HG03575 (cell line): Measurements from ENCODE around the gene PRDM2.

Experiments
- ATAC-seq: cut with Tn5 transposase; IDR thresholded peaks from one replicate; pipeline ENCODE4 v1.9.1; 2021; ENCODE audit not compliant: unreplicated experiment, insufficient number of reproducible peaks, low FRiP score; ENCODE audit errors: extremely low read depth

The PRDM2 gene

DNA sequence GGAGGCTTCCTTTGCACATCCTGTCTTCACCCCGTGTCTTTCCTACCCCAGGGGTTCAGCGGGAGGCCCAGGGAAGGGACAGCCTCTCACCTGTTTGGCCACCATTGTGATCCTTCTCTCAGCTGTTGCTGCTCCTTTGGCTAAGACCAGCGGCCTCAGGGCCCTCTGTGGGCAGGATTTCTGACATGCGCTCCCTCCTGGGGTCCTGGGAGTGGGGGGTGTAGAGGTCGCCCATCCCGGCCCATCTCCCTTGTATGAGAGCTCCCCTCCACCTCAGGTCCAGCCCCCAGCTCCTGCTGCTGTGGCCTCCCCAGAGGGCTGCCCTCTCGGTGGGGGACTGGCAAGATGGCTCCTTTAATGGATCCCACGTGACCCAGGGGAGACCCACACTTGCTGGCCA, 120.5 kb downstream of the PRDM2 start:
- ATAC-seq = no peak

DNA sequence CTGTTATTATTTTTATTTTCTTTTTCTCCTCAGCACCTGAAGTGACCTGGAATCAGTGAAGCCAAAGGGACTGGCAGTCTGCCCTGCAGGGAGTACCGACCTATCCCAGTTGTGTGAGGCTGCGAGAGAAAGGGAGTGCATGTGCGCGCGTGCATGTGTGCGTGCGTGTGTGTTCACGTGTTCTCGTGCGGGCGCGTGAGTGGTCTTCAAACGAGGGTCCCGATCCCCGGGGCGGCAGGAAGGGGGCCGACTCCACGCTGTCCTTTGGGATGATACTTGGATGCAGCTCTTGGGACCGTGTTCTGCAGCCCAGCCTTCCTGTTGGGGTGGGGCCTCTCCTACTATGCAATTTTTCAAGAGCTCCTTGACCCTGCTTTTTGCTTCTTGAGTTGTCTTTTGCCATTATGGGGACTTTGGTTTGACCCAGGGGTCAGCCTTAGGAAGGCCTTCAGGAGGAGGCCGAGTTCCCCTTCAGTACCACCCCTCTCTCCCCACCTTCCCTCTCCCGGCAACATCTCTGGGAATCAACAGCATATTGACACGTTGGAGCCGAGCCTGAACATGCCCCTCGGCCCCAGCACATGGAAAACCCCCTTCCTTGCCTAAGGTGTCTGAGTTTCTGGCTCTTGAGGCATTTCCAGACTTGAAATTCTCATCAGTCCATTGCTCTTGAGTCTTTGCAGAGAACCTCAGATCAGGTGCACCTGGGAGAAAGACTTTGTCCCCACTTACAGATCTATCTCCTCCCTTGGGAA, 123.3 kb downstream of the PRDM2 start:
- ATAC-seq = no peak

DNA sequence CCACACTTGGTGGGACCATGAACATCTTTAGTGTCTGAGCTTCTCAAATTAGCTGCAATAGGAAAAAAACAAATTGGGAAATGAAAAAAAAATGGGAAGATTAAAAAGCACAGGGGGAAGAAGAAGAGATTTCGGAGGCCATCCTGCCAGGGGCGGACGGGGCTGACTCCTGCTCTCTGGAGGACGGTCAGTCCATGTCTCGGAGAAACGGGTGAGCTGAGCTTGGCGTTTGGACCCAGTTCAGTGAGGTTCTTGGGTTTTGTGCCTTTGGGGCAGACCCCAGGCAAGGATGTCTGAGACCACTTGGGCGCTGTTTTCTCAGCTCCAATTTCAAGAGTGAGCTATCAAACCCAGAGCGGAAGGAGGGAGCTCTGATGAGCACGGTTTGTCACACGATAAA, 123.9 kb downstream of the PRDM2 start:
- no peak for ATAC-seq

DNA sequence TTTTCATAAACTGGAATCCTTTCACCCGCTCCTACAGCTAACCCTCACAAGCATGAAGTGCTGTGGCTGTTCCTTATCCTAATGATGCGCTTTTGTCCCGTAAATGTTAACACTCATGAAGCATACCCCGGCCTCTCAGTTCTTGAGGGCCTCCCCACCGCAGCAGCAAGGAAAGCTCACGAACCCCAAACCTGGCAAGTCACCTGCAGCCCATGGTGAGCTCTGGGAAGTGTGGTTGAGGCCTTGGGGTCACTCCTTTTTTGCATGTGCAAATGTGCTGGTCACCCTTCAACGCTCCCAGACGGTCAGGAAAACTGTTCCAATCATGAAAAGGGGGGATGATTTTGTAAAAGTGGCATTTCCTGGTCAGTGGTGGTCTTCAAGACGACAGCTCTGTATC, 124.6 kb downstream of the PRDM2 start:
- no peak for ATAC-seq

DNA sequence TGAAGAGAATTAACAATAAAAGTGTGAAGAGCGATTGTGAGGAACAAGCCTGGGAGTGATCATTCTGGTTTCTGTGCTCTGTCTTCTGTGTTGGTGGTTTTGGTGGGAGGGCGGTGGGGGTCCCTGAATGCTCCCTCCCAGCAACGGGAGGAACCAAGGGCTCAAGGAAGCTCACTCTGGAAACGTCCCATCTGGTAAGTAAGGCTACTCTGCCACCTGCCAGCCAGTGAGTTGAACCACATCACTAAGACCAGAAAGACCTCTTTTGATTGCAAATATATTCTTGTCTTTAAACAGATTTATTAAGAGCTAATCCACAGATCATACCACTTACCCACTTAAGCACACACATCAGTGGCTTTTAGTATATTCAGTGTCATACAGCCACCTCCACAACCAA, 125.0 kb downstream of the PRDM2 start:
- no peak for ATAC-seq

DNA sequence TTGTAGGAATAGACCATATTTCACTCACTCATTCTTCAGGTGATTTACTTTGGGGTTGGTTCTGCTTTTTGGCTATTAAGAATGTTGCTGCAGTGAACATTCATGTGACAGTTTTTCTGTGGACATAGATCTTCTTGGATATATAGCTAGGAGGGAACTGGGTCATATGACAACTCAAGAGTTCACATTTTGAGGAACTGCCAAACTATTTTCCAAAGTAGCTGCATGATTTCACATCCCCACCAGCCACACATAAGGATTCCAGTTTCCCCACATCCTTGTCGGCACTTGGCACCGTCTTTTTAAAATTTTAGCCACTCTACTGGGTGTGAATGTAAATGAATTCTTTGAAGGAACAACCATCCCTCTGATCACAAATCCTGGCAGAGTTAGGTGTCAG, 126.0 kb downstream of the PRDM2 start:
- ATAC-seq = no peak

DNA sequence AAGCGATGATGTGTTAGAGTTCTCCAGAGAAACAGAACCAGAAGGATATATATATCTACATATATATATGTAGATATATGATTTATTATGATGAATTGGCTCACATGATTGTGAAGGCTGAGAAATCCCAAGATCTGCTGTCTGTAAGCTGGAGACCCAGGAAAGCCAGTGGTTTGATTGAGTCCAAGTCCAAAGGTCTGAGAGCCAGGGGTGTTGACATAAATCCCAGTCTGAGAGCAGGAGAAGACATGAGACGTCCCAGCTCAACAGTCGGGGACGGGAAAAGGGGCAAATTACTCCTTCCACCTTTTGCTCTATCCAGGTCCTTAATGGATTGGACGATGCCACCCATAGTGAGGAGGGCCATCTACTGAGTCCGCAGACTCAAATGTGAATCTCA, 126.6 kb downstream of the PRDM2 start:
- ATAC-seq = no peak

DNA sequence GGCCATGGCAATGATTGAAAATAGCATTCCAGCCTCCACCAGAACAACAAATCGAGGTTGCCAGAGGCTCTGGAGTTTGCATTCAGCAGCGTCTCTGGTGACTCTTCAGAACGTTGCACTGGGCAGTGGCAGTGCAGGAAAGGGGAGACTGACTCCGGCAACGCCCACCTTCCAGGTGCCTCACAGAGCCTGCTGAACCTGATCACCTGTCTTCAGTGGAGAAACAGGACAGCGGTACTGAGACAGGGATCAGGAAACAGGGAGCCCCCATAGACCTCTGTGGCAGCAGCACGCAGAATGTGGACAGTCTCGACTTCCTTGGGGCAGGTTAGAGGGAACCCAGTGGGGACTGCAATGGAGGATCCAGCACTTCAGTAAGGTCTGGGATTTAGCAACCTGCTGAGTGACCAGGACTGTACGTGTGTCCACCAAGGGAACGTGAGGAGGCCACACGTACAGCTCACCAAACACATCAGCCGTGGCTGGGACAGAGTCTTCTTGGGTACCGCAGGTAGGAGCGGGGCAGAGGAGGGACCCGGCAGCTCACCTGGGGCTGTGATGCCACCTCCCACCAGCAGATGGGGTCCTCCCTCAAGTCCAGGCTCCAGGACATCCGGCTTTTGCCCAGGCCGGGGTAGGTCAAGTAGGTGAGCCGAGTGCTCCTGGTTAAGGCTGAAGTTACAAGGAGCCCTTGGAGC, 128.6 kb downstream of the PRDM2 start:
- no peak for ATAC-seq

DNA sequence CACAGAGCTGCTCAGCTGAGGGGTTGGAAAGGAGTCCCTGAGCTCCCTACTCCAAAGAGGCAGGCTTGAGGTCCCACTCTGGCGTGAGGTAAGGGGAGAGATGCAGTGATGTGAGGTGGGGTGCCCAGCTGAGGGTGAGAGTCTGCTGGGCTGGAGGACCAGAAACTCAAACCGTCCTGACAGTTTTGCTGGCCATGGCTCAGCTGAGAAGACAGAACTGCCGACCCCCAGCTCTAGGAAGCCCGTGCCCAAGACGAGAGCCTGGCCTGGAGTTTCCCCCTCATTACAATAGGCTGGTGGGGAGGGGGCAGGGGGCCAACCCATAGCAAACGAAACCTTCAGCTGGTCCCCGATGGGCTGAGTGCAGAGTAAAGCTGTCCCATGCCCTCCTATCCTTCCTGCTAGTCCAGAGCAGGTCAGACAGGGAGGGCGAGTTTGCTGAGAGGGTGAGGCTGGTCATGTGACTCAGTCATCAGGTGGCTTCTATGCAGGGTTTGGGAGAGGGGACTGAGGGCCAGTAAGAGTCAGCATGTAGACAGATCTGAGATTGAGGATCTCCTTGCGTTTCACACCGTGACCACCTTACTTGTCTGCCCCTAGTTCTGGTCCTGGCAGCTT, 129.3 kb downstream of the PRDM2 start:
- no peak for ATAC-seq

DNA sequence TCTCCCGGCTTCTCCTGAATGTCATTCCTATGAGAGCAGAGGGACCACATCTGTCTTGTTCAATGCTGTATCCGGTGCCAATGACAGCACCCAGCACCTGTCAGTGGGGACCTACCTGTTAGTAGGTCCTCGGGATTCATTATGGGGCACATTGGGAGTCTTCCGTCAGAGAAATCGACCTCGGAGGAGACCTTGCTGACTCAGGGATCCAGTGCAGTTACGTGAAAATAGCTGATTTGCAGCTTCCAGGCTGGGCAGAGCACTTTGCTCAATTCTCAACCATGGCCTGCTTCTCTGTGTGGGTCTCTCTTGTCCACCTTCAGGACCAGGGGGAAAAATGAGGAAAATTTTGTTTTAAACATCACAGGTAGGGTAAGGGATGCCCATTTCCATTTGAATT, 130.2 kb downstream of the PRDM2 start:
- ATAC-seq = no peak

DNA sequence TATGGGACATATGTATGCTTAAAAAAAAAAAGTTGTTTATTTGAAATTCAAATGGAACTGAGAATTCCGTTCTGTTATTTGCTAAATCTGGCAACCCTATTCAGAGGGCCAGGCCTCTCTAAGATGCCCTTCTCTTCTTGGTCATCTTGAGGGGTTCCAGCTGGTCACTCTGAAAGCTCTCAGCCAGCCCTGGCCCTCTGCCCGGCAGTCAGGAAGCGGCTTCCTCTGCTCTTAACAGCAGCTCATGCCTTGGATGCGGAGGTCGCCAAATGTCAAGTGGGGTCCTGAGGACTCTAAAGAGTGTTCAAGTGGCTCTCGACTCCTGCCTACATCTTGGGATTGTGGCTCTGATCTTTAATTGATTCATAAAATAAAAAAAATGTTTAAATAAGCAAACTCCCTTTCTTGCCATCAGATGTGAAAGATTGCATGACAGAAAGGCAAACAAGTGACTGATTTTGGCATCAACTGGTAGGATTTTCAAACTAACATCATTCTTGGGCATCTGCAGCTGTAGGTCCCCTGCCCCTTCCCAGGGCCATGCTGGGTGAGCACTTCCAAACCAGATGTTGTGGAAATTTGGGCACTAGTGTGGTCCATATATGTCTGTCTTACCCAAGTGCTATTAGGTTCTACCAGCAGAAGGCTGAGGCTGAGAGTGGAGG, 130.8 kb downstream of the PRDM2 start:
- no peak for ATAC-seq

DNA sequence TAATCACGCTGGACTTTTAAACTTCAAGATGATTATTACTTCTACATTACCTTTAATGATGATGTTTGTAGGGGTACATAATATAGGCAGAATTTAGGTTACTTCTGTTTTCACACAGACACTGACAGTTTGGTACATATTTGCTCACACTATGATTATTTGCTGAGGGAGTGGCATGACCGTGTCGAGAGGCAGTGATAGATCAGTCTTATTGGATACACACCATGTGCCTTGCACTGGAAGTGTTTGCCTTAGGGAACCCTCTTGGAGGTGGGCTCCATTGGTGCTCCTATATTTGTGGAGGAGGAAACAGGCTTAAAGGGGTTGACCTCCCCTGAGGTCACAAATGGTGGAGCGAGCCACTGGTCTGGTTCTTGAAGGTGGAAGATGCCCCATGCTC, 132.1 kb downstream of the PRDM2 start:
- no peak for ATAC-seq

DNA sequence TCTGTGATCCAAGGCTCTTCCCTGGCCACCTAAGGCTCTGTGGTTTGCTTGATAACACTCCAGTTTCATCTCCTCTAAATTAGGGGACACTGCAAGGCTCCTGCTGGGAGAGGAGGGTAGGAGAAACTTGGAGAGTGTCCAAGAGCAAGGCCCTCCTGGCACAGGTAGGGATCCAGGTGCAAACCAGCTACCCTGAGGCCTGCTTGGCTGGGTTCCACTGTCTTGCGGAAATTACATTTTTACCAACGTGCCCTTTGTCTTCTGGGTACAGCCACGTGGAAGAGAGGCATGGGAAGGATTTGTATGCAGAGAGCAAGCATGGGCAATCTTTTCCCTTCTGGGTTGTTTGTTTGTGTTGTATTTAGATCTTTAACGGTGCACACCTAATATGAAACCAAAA, 132.5 kb downstream of the PRDM2 start:
- no peak for ATAC-seq

DNA sequence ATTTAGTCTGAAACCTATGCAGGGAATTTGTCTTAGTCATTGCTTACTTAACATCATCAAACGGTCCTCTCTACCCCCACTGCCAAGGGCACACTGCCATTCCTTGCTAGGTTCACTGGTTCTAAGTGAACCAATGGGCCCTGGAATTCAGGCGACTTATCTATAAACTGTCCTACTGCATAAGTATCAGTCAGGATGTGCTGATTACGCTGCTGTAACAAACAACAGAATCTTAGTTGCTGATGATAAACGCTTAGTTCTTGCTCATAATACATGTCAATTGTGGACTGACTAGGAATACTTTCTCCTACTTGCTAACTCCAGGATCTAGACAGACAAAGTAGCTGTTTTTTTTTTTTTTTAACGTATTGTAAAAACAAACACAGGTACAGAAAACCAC, 136.1 kb downstream of the PRDM2 start:
- no peak for ATAC-seq

DNA sequence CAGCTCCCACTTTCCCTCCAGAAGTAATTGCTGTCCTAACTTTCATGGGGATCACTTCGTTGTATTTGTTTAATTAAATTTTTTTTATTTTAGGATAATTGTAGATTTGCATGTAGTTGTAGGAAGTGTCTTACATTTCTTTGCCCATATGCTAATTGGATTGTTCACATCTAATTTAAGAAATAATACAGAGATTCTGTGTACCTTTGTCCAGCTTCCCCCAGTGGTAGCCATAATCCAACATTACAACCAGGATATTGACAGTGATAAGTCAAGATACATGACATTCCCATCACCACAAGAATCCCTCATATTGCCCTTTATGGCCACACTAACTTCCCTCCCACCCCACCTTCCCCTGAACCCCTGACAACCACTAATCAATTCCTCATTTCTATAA, 136.6 kb downstream of the PRDM2 start:
- ATAC-seq = no peak

DNA sequence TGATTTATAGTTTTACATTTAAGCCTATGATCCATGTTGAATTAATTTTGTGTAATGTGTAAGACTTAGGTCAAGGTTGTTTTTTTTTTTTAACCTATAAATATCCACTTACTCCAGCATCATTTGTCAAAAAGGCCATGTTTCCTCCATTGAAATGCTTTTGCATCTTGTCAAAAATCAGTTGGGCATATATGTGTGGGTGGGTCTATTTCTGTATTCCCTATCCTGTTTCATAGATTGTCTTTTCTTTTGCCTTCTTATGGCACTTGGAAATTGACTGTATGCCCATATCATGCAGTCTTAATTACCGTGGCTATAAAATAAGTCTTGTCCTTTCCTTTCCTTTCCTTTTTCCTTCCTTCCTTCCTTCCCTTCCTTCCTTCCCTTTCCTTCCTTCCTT, 138.2 kb downstream of the PRDM2 start:
- no peak for ATAC-seq

DNA sequence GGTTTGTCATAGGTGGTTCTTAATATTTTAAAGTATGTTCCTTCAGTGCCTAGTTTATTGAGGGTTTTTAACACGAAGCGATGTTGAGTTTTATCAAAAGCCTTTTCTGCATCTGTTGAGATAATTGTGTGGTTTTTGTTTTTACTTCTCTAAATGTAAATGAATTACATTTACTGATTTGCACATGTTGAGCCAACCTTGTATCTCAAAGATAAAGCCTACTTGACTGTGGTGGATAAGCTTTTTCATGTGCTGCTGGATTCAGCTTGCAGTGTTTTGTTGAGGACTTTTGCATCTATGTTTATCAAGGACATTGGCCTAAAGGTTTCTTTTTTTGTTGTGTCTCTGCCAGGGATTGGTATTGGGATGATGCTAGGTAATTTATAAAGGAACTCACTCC, 142.5 kb downstream of the PRDM2 start:
- no peak for ATAC-seq

DNA sequence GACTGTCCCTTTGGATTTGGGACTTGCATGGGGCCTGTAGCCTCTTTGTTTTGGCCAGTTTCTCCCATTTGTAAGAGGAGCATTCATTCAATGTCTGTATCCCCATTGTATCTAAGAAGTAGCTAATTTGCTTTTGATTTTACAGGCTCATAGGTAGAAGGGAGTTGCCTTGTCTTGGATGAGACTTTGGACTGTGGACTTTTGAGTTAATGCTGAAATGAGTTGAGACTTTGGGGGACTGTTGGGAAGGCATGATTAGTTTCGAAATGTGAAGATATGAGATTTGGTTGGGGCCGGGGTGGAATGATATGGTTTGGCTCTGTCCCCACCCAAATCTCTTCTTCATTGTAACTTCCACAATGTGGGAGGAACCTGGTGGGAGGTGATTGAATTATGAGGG, 151.7 kb downstream of the PRDM2 start:
- ATAC-seq = no peak

DNA sequence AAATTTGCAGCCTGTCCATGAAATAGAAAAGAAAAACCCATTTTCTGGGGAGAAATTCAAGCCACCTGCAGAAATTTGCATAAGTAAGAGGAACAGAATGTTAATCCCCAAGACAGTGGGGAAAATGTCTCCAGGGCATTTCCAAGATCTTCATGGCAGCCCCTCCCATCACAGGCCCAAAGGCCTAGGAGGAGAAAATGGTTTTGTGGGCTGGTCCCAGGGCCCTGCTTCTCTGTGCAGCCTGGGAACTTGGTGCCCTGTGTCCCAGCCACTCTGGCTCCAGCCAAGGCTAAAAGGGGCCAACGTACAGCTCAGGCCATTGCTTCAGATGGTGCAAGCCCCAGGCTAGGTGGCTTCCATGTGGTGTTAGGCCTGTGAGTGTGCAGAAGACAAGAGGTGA, 155.6 kb downstream of the PRDM2 start:
- no peak for ATAC-seq

DNA sequence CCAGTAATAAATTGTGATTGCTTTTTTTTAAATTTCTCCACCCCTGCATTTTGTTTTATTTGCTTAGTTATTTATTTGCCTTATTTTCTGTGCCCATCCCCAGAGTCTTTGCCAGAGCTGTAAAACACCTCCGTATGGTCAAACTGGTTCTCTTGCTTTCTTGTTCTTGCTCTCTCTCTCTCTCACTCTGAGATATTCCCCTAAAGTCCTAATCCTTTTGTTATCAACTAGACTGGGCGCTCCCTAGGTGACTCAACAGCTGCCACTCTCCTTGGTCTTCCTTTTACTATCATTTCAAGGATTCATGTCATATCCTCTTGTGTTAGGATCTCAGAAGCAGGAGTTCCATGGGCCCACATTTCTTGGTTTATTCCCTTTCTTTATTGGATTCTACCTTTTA, 160.0 kb downstream of the PRDM2 start:
- ATAC-seq = no peak
